NCI-H2227 (cell line): ENCODE measurements around the gene NTRK1.
A peak's percentile ranks its signal among the peaks of the same experiment; 100 is the strongest.
"Not testable (repeated sequence)": the region's sequence is repeated elsewhere in the genome, so short reads cannot be mapped to it uniquely, and the experiment has no call there.

Source experiments
- DNase-seq: peaks from one replicate; lab custom pipeline; 2025; ENCODE audit not compliant: unreplicated experiment; lab: John Stamatoyannopoulos, UW

The NTRK1 gene

GRCh38 chr1:156911577-156912298 is 51.1 kb downstream of the NTRK1 start:
- no peak for DNase-seq

- DNase-seq, result no peak
Observed at GRCh38 chr1:156912310-156912709, 51.6 kb downstream of the NTRK1 start.

DNA sequence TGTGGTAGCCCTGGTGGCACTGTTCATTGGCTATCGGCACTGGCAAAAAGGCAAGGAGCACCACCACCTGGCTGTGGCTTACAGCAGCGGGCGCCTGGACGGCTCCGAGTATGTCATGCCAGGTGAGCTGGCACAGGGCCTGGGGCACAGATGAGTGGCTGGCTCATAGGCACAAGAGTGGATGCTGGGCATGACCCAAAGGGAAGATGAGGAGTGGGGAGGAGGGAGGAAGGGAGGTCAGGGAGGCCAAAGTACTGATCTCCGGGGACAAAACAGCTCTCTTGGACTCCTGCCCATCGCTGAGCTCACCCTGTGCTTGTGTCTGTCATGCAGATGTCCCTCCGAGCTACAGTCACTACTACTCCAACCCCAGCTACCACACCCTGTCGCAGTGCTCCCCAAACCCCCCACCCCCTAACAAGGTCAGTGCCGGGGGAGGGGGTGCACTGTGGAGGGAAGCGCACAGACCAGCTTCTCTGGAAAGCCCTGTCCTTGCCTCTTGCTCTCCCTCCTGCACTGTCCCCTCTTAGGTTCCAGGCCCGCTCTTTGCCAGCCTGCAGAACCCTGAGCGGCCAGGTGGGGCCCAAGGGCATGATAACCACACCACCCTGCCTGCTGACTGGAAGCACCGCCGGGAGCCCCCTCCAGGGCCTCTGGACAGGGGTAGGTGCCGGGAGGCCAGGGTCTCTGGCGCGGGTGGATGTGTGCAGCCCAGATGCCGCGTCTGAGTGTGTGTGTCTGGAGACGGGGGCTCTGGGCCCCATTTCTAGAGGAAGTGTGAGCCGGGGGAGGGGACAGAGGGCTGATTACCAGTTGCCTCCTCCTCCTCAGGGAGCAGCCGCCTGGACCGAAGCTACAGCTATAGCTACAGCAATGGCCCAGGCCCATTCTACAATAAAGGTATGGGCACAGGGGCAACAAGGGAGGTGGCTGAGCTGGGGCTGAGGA is 52.5 kb downstream of the NTRK1 start:
- DNase-seq, result no peak

DNA sequence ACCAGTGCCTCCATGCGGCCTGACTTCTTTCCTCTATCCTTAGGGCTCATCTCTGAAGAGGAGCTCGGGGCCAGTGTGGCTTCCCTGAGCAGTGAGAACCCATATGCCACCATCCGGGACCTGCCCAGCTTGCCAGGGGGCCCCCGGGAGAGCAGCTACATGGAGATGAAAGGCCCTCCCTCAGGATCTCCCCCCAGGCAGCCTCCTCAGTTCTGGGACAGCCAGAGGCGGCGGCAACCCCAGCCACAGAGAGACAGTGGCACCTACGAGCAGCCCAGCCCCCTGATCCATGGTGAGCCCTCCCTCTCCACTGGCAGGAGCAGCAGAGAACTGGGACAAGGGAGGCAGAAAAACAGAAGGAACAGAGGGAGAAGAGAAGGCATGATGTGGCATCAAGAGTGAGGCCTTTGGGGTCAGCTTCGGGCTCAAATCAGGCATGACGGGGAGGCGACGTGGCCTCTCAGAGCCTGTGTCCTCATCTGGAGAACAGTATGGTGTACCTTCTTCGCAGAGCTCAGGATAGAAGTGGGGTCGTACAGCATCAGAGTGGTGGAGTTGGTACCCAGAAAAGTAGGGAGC is 53.2 kb downstream of the NTRK1 start:
- DNase-seq, result no peak

GRCh38 chr1:156914440-156914856 is 53.8 kb downstream of the NTRK1 start:
- DNase-seq, result peak; percentile 11

DNA sequence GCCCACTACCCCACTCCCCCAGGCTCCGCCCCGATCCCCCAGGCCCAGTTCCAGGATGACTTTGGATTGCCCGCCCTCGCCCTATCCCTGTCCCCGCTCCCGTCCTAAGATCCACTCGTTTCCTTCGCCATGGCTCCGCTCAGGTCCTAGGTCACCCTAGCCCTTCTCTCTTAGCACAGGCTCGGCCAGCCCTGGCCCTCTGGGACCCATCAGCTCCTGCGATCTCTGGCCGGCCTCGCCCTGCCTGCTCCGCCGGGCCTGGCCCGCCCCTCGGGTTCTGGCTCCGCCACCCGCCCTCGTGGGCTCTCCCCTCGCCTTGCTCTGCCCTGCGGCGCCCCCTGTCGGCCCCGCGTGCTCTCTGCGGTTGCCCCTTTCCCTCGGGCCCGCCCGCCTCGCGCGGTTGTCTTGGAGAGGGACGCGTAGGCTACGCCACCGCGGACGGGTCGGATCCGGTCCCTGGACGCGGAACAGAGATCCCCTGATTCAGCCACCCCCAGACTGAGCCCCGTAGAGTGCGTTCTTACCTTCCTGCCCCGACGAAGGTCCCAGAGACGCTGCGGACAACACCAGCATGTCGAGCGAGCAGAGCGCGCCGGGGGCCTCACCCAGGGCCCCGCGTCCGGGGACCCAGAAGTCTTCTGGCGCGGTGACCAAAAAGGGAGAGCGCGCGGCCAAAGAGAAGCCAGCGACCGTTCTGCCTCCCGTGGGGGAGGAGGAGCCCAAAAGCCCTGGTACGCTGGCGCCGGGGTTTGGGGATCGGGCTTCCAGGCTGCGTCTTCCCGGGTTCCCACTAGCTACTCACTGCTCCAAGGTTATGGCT is 59.8 kb downstream of the NTRK1 start, which contains the start of gene LRRC71:
Gene LRRC71 (plus strand): TSS at position 400 of the 820 bp plus-strand sequence. CDS start 172 bp downstream, at position 572.
- DNase-seq, result no peak

DNA sequence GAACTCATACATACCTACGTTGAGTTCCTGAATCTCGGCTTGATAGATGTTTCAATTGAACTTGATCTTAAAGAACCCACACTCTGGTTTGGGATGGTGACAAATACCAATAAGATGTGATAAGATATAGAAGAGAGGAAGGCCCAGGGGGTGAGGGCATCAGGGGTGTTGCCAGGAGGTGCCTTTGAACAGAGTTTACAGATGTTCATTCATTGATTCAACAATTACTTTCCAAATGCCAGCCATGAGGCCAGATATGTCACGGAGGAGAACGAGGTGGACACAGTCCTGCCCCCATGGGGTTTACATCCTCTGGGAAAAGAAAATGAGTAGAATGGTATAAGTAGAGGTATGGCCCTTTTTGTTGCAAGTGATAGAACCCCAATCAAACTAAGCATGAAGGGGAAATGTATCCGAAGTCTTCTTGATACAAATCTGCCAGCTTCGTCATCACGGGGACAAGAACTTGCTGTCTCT is 60.4 kb downstream of the NTRK1 start:
- DNase-seq, result no peak

DNA sequence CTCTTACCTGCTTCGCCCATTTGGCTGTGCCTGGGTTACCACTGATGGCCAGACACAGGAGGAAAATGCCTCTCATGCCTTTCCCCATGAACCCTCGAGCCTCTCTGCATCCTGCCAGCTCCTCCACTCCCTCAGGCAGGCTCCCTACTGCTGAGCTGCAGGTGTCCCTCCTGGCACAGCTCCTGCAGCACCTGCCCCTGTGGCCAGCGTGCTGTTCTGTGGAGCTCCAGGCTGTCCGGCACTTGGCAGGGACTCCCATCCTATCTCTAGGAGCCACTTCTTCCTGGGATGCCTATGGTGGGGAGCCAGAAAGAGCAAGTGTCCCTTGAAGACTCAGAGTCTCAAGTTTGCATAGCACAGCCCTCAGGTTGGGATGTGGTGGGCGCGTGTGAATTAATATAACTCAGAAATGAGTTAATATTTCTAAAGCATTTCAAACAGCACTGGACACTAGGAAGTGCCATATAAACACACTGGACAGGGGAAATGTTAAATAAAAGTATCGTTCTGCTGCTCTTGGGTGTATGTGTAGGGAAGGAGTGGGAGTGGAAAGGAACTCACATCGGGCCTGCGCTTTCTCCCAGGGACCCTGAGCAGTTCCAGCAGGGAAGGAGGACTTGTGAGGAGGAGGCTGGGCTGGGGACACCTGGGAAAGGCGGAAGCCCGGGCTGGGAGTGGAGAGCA is 62.5 kb downstream of the NTRK1 start:
- no peak for DNase-seq

DNA sequence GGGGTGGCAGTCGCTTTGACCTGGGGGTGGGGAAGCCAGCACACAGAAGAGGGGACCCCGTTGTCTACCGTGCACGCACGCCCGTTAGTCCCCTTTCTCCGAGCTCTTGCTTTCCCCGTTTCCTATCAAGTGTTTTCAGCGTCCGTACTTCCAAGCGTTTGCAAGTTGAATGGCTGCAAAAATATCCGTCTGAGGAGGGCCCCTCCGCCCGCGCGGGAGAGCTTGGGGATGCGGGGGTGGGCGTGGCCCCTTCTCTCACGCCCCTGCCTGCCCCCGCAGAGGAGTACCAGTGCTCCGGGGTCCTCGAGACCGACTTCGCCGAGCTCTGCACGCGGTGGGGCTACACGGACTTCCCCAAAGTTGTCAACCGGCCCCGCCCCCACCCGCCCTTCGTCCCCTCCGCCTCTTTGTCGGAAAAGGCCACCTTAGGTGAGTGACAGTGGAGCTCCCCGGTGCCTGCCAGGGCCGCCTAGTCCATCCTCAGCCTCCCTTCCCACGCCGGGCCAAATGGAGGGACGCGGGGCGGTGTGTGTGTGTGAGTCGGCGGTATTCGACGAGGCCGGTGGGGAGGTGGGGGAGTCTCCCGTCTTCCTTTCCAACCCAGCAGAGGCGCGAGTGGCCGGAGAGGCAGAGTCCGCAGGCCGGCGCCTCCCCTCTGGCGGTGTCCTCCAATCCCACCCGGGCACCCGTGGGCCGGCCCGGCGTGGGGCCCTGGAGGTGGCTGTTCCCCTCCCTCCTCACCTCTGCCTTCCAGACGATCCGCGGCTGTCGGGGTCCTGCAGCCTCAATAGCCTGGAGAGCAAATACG is 63.2 kb downstream of the NTRK1 start:
- no peak for DNase-seq

DNA sequence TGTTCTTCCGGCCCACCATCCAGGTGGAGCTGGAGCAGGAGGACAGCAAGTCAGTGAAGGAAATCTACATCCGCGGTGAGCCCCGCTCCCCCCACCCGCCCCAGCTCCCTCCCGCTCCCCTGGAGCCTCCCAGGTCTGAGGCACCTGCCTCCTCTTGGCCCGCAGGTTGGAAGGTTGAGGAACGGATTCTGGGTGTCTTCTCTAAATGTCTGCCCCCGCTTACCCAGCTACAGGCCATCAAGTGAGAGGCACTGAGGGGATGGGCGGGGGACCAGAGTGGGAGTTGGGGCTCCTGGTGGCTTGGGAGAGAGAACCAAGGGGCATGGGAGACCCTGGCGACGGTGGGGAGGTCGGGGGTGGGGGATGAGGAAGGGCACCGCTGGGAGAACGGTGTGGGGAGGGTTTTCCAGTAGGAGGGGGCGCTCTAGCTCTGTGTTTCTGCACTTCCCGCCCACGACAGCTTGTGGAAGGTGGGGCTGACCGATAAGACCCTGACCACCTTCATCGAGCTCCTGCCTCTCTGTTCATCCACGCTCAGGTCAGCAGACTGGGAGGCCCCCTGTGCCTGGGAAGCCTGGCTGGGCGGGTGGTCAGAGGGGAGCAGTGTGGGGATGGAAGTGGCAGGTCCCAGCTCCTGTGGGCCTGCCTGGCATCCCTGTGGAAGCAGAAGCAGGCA is 64.0 kb downstream of the NTRK1 start:
- DNase-seq, result no peak

- no peak for DNase-seq
Observed at GRCh38 chr1:156925154-156926010, 64.7 kb downstream of the NTRK1 start.

DNA sequence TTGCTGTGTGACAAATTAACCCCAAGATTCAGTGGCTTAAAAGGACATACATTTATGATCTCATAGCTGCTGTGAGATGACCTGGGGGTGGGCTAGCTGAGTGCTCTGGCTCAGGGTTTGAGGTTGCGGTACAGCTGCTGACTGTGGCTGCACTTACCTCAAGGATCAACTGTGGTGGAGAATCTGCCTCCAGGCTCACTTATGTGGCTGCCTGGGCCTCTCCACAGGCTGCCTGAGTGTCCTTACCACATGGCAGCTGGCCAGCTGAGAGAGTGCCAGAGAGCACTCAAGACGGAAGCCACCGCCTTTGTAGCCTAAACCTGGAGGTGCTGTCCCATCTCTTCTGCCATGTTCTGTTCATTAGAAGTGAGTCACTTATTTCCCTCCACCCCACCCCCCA is 65.5 kb downstream of the NTRK1 start:
- DNase-seq, result peak; percentile 49

GRCh38 chr1:156926695-156927094 is 66.0 kb downstream of the NTRK1 start:
- DNase-seq, result not testable (repeated sequence)

DNA sequence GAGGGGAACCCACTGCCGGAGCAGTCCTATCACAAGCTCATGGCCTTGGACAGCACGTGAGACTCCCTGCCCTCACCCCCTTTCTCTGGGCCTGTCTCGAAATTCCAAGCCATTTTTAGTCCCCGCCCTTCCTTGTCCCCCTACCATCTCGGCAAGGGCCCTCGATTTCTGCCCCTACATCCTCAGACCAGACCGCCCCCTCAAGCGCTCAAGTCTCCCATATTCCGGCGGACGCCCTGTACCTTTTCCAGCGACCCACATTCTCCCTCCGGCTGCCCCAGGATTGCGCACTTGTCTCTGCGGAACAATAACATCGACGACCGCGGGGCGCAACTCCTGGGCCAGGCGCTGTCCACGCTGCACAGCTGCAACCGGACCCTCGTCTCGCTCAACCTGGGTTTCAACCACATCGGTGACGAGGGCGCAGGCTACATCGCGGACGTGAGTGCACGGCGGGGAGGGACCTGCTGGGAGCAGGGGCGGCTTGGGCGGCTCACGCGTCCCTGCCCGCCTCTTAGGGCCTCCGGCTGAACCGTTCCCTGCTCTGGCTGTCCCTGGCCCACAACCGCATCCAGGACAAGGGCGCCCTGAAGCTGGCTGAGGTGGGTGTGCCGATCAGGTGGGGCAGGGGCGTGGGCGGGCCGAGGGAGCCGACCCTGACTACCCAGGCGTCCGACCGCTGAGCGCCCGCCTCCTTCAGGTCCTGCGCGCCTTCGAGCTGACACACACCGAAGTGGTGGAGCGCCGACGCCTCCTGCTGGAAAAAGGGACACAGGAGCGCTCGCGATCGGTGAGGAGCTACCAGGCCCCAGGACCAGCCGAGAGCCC is 66.8 kb downstream of the NTRK1 start:
- DNase-seq, result peak; percentile 92

DNA sequence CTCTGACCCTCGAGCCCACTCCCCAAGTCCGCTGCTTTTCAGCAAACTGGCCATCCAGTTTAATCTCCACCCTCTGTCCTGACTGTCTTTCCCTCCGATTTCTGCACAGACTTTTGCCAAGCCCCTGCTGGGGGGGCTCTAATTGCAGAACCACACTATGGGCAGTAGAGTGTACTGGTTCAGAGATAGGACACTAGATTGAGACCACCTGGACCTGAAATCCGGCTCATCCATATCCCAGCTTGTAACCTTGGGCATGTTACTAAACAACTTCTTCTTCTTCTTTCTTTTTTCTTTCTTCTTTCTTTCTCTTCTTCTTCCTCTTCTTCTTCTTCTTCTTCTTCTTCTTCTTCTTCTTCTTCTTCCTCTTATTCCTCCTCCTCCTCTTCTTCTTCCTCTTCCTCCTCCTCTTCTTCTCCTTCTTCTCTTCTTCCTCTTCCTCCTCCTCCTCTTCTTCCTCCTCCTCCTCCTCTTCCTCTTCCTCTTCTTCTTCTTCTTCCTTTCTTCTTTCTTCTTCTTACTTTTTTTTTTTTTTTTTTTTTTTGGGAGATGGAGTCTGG is 67.5 kb downstream of the NTRK1 start:
- DNase-seq, result no peak

GRCh38 chr1:156929596-156930238 is 69.1 kb downstream of the NTRK1 start:
- DNase-seq, result no peak
